HG02981 (cell line): ENCODE results near the gene MAN1A1.

Experiments
- ATAC-seq: cut with Tn5 transposase; IDR thresholded peaks from one replicate; pipeline ENCODE4 v1.9.1; 2021; ENCODE audit warnings: mild to moderate bottlenecking, moderate library complexity; ENCODE audit not compliant: unreplicated experiment

Gene MAN1A1

DNA sequence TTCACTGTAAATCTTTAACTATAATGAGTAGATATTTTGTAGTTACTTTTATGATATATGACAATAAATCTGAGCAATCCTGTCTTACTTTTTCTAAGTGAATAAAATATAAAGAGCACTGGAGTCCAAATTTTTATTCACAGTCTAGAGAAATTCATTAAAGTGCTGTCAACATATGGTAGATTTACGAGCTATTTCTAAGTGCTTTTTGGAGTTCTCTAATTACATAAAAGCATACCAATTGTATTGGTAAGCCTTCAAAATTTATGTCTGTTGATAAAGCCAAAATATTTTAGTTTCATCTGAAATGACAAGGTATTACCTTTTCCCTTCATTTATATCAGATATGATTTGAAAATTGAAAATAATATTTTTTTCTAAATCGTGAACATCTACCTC is 75.4 kb downstream of the MAN1A1 start:
- no peak for ATAC-seq

GRCh38 chr6:119273272-119274196 is 76.0 kb downstream of the MAN1A1 start:
- no peak for ATAC-seq

GRCh38 chr6:119270545-119270944 is 79.0 kb downstream of the MAN1A1 start:
- ATAC-seq: no peak

DNA sequence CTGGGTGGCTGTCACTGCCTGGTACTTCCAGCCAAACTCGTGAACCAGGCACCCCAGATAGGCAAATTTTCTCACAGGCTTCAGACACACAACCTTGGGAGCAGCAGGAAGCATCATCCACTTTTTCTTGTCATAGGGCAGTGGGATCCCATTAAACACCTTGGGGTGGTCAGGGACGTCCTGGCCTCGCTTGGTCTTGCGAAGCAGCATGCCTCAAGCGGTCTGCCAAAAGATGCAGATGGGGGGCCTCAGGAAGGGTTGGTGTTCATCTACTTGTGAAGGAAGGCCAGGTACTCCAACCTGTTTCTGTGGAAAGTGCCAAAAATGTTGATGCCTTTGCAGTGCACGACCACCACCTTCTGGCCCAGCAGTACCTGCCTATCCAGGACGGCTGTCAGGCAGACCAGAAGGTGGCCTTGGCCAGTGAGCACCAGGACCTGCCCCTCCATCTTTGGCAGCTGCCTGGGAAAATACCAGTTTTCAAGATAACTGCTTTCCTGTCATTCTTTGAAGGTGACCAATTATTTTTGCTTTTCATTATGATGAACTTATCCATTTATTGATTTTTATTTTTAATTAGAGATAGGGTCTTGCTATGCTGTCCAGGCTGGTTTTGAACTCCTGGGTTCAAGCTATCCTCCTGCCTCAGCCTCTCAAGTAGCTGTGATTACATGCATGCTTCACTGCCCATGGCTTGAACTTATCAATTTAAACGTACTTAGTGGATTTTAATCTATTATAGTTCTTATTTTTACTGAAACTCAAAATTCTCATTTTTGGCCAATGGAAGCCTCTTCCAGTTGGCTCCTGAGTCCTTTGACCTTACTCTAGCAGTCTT is 80.1 kb downstream of the MAN1A1 start:
- no peak for ATAC-seq

- no peak for ATAC-seq
Measured at GRCh38 chr6:119267126-119267905, 82.2 kb downstream of the MAN1A1 start.

GRCh38 chr6:119264854-119265397 is 84.6 kb downstream of the MAN1A1 start:
- no peak for ATAC-seq

- no peak for ATAC-seq
Measured at GRCh38 chr6:119262612-119263011, 86.9 kb downstream of the MAN1A1 start.

DNA sequence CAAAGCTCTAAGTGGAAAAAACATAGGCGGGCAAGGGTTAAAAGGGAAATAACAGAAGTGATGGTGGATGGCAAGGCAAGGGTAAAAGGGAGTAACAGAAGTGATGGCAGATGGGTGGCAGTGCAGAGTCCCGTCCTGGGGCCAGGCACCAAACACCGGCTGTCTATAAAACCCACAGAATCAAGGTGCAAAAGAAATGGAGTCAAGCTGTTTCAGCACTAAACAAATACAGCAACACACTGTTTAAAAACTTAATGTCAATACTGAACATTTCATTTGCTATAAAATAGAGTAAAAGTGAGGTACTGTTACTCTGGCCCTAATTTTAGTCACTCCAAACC is 87.6 kb downstream of the MAN1A1 start:
- ATAC-seq: no peak

GRCh38 chr6:119259027-119259426 is 90.5 kb downstream of the MAN1A1 start:
- ATAC-seq: no peak

- ATAC-seq: no peak
Measured at GRCh38 chr6:119257726-119258125, 91.8 kb downstream of the MAN1A1 start.

DNA sequence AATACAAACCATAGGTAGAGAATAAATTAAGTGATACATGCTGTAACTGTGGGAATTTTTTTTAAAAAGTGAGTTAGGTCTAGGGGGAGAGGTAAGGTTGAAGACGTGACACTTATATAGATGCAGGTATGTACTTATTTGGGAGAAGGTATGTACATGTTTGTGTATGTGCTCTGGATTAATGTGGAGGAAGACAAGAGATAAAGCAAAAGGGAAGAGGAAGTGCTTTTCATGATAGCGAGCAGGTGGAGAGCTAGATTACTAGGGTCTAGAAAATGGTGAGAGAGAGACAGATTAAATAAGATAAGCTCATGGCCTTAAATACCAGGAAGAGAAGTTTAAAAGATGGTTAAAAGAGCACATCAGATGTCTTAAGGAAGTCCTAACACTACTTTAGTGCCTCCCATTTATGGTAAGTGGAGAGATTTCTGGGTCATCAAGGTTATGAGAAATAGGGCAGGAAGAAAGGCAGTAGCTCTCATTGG is 92.5 kb downstream of the MAN1A1 start:
- ATAC-seq: no peak

DNA sequence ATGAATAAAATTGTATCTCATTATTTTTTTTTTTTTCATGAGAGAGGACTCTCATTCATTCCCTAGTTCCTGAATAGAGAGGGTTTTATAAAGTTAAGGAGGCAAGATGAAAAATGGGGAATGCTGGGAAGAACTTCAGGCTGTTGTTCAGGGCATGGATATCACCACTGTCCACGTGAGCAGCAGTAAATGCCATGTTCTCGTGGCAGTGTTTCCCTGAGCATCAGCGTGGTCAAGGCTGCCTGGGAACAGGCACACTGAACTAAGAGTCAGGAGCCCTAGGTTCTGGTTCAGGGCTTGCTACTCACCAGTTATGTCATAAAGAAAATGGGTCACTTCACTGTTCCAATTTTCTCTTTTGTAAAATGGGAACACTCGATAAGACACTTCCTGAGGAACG is 93.2 kb downstream of the MAN1A1 start:
- ATAC-seq: no peak

- no peak for ATAC-seq
Measured at GRCh38 chr6:119255492-119255891, 94.1 kb downstream of the MAN1A1 start.

GRCh38 chr6:119250036-119250435 is 99.5 kb downstream of the MAN1A1 start:
- ATAC-seq: no peak

DNA sequence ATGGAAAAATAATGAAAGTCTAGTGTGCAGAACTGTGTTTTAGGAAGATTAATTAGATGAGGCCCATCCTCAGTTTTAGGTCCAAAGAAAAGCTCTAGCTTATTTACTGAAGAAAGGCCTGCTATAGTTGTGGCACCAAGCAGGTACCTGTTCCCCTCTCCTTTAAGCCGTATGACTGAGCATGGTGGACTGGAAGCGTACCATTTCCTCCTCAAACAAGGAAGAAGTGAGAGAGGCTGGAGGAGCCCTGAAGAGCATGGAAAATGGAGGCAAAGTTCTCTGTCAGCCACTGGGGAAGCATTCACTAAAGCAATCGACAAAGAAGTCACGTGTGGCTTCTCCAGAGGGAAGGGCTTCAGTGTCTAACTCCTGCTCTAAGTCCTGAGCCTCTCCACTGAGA is 100.2 kb downstream of the MAN1A1 start:
- no peak for ATAC-seq

DNA sequence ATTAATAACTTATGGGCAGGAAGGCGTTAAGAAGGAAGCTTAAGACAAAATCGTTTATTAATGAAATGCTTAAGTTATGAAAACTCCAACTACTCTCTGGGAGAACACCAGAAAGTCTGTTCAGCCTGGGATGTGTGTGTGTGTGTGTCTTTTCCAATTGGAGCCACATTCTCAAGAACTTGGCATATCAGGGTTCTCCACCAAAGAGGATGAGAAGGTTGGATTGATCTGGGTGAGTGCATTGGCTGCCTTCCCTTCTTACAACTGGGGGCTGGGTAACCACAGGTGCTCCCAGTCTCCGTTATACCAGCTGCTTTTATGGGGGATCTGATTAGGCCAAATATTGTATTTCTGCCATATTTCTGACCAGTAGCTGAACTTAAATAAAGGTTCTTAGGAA is 102.1 kb downstream of the MAN1A1 start:
- ATAC-seq: no peak

DNA sequence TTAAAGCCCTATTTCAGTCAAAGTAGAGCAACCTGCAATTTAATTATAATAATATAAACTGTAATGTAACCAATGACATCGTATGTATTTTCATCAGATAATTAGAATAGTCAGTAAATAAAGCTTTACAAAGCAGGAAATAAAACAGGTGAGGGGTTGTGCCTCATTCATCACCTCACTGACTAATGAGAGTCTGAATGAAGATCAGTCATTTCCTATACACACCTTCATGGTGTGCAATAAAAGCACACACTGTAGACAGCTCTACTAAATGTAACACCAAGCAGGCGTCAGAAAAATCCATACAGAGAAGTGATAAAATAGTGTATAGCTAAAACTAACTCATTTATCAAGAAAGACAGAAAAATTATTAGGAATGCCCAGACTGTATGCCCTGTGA is 105.9 kb downstream of the MAN1A1 start:
- no peak for ATAC-seq

GRCh38 chr6:119243037-119243436 is 106.5 kb downstream of the MAN1A1 start:
- ATAC-seq: no peak

GRCh38 chr6:119241540-119242309 is 107.8 kb downstream of the MAN1A1 start:
- ATAC-seq: no peak

- peak; percentile 59 for ATAC-seq
Measured at GRCh38 chr6:119241111-119241465, 108.5 kb downstream of the MAN1A1 start.
